IMR-90 (cell line): ENCODE results near the gene KRT4. TPM values are rescaled to one million over a fixed set of nuclear protein-coding genes. Genes with fewer than 3 reads are reported as not detected.

Experiments
- ATAC-seq: fragments of 200-7000 bp; cut with Tn5 transposase; 2 replicates; pipeline ENCODE4 v1.9.1; 2020; ENCODE audit warnings: low read depth, mild to moderate bottlenecking, moderate library complexity
- BruUV-seq: library from RNA; stranded (reverse); fragments of 400-500 nt; replicated peaks from 2 replicates; lab custom pipeline; 2021; lab: Mats Ljungman, UMichigan
- CTCF ChIA-PET: fragments of 300-600 bp; formaldehyde crosslinking; extraction: SDS; loops from one replicate; lab custom pipeline; 2021; ENCODE audit warnings: antibody characterized with exemption; lab: Yijun Ruan, JAX
- POLR2A ChIA-PET: fragments of 300-600 bp; sonication (Branson Sonifier 250); formaldehyde crosslinking; loops from one replicate; lab custom pipeline; 2022; ENCODE audit warnings: antibody characterized with exemption; ENCODE audit not compliant: unreplicated experiment; lab: Charles Lee
- DNase-seq: peaks from one replicate; pipeline ENCODE4 v3.0.0; 2013
- H2AFZ ChIP-seq: replicated peaks from 2 replicates; pipeline ENCODE3; 2013; ENCODE audit warnings: low read length, mild to moderate bottlenecking; ENCODE audit not compliant: poor library complexity
- H2AK5ac ChIP-seq: 2 replicates; pipeline ENCODE4 v1.6.1; 2013; ENCODE audit warnings: low read depth, low read length, inconsistent platforms
- H2AK9ac ChIP-seq: replicated peaks from 2 replicates; pipeline ENCODE3; 2013; ENCODE audit warnings: mild to moderate bottlenecking, low read depth, low read length, moderate library complexity; ENCODE audit not compliant: poor library complexity
- H2BK120ac ChIP-seq: 2 replicates; pipeline ENCODE4 v1.6.1; 2013; ENCODE audit warnings: low read depth, low read length, inconsistent platforms
- H2BK15ac ChIP-seq: 3 replicates; pipeline ENCODE4 v1.6.1; 2013; ENCODE audit warnings: low read depth, low read length, inconsistent platforms
- H2BK20ac ChIP-seq: 2 replicates; pipeline ENCODE4 v1.6.1; 2013; ENCODE audit warnings: low read depth, mild to moderate bottlenecking, inconsistent platforms, low read length, moderate library complexity
- H2BK5ac ChIP-seq: 2 replicates; pipeline ENCODE4 v1.6.1; 2013; ENCODE audit warnings: mild to moderate bottlenecking, low read depth, low read length, inconsistent platforms; ENCODE audit not compliant: poor library complexity, severe bottlenecking
- H3K14ac ChIP-seq: replicated peaks from 2 replicates; pipeline ENCODE4 v1.6.1; 2013; ENCODE audit warnings: low read depth, low read length, inconsistent platforms
- H3K18ac ChIP-seq: 2 replicates; pipeline ENCODE4 v1.6.1; 2013; ENCODE audit warnings: low read depth, low read length, control low read depth
- H3K23ac ChIP-seq: 2 replicates; pipeline ENCODE4 v1.6.1; 2013; ENCODE audit warnings: low read depth, low read length, inconsistent platforms
- H3K27ac ChIP-seq: 2 replicates; pipeline ENCODE4 v1.5.1; 2013; ENCODE audit warnings: mild to moderate bottlenecking, control low read depth, low read length; ENCODE audit not compliant: insufficient read depth
- H3K27me3 ChIP-seq: 2 replicates; pipeline ENCODE4 v1.6.1; 2013; ENCODE audit warnings: low read length; ENCODE audit not compliant: control insufficient read depth, insufficient read depth
- H3K36me3 ChIP-seq: 2 replicates; pipeline ENCODE4 v1.6.1; 2013; ENCODE audit warnings: low read length, mixed read lengths; ENCODE audit not compliant: control insufficient read depth, insufficient read depth
- H3K4ac ChIP-seq: 2 replicates; pipeline ENCODE4 v1.6.1; 2013; ENCODE audit warnings: low read depth, low read length, inconsistent platforms
- H3K4me1 ChIP-seq: 2 replicates; pipeline ENCODE4 v1.6.1; 2013; ENCODE audit warnings: low read length, mixed read lengths; ENCODE audit not compliant: control insufficient read depth, insufficient read depth
- H3K4me2 ChIP-seq: 2 replicates; pipeline ENCODE4 v1.6.1; 2013; ENCODE audit warnings: low read depth, mild to moderate bottlenecking, control low read depth, low read length, moderate library complexity
- H3K4me3 ChIP-seq: 2 replicates; pipeline ENCODE4 v1.5.1; 2013; ENCODE audit warnings: low read depth, mild to moderate bottlenecking, control low read depth, low read length, moderate library complexity; ENCODE audit not compliant: insufficient read depth
- H3K56ac ChIP-seq: 2 replicates; pipeline ENCODE4 v1.6.1; 2013; ENCODE audit warnings: low read length, inconsistent platforms; ENCODE audit not compliant: insufficient read depth; ENCODE audit errors: extremely low read depth
- H3K79me1 ChIP-seq, 2 experiments: 2 replicates each; pipeline ENCODE4 v1.6.1; 2013; ENCODE audit warnings: low read length in 2 of 2, inconsistent platforms in 1 of 2, low read depth in 1 of 2
- H3K9ac ChIP-seq: 2 replicates; pipeline ENCODE4 v1.6.1; 2013; ENCODE audit warnings: low read depth, low read length, control low read depth
- H3K9me1 ChIP-seq: 2 replicates; pipeline ENCODE4 v1.6.1; 2013; ENCODE audit warnings: low read length, inconsistent platforms; ENCODE audit not compliant: insufficient read depth
- H3K9me3 ChIP-seq: 2 replicates; pipeline ENCODE4 v1.6.1; 2013; ENCODE audit warnings: low read length; ENCODE audit not compliant: control insufficient read depth, insufficient read depth
- H4K20me1 ChIP-seq: 2 replicates; pipeline ENCODE4 v1.6.1; 2013; ENCODE audit warnings: low read length, inconsistent platforms; ENCODE audit not compliant: insufficient read depth
- H4K5ac ChIP-seq: 2 replicates; pipeline ENCODE4 v1.6.1; 2013; ENCODE audit warnings: mild to moderate bottlenecking, low read depth, low read length, control low read depth
- H4K8ac ChIP-seq, 2 experiments: 2 replicates each; pipeline ENCODE4 v1.6.1; 2013; ENCODE audit warnings: low read depth in 2 of 2, low read length in 2 of 2, control low read depth in 1 of 2, inconsistent platforms in 1 of 2
- H4K91ac ChIP-seq: 2 replicates; pipeline ENCODE4 v1.6.1; 2013; ENCODE audit warnings: low read depth, low read length, inconsistent platforms; ENCODE audit not compliant: insufficient read depth
- BHLHE40 ChIP-seq: fragments of 150-350 bp; IDR thresholded peaks from 2 replicates; pipeline ENCODE4 v1.6.1; 2016; ENCODE audit warnings: mild to moderate bottlenecking, low read depth, low read length
- CEBPB ChIP-seq: IDR thresholded peaks from 2 replicates; pipeline ENCODE4 v1.6.1; 2012; ENCODE audit warnings: low read depth, low read length, improper control_type of control experiment
- CHD1 ChIP-seq: IDR thresholded peaks from 2 replicates; pipeline ENCODE4 v1.6.1; 2012; ENCODE audit warnings: low read depth, low read length, improper control_type of control experiment
- FOS ChIP-seq: fragments of 150-350 bp; IDR thresholded peaks from 2 replicates; pipeline ENCODE4 v1.6.1; 2016; ENCODE audit warnings: low read depth, low read length
- MAFK ChIP-seq: IDR thresholded peaks from 2 replicates; pipeline ENCODE4 v1.6.1; 2012; ENCODE audit warnings: low read depth, low read length, improper control_type of control experiment
- MAZ ChIP-seq: IDR thresholded peaks from 2 replicates; pipeline ENCODE4 v1.6.1; 2012; ENCODE audit warnings: low read depth, mild to moderate bottlenecking, low read length, improper control_type of control experiment, moderate library complexity, borderline replicate concordance
- MXI1 ChIP-seq: IDR thresholded peaks from 2 replicates; pipeline ENCODE4 v1.6.1; 2012; ENCODE audit warnings: low read depth, mild to moderate bottlenecking, low read length, moderate library complexity, borderline replicate concordance
- NFE2L2 ChIP-seq: fragments of 150-350 bp; IDR thresholded peaks from 2 replicates; pipeline ENCODE4 v1.6.1; 2016; ENCODE audit warnings: low read depth, mild to moderate bottlenecking, low read length
- POLR2A ChIP-seq: IDR thresholded peaks from 2 replicates; pipeline ENCODE4 v1.6.1; 2012; ENCODE audit warnings: mild to moderate bottlenecking, low read depth, low read length
- RAD21 ChIP-seq: IDR thresholded peaks from 2 replicates; pipeline ENCODE4 v1.6.1; 2012; ENCODE audit warnings: low read length, improper control_type of control experiment
- RCOR1 ChIP-seq: IDR thresholded peaks from 2 replicates; pipeline ENCODE4 v1.6.1; 2012; ENCODE audit warnings: mild to moderate bottlenecking, low read length, improper control_type of control experiment; ENCODE audit not compliant: insufficient replicate concordance
- RFX5 ChIP-seq: IDR thresholded peaks from 2 replicates; pipeline ENCODE4 v1.8.0; 2012; ENCODE audit warnings: low read depth, mild to moderate bottlenecking, low read length, moderate library complexity
- SMC3 ChIP-seq: fragments of 150-350 bp; IDR thresholded peaks from 2 replicates; pipeline ENCODE4 v1.6.1; 2016; ENCODE audit warnings: low read depth, mild to moderate bottlenecking, antibody characterized with exemption, low read length, moderate library complexity
- WGBS, 2 experiments: methylation state at CpG; one replicate each; pipeline versions ENCODE4 v1.1.5 to v1.1.7; 2013; ENCODE audit warnings: missing lambda C conversion rate in 2 of 2; ENCODE audit not compliant: insufficient read length in 1 of 2; ENCODE audit errors: extremely low coverage in 2 of 2; 5-methylcytosine and 5-hydroxymethylcytosine counted together
- dilution Hi-C: fragments of 300-500 bp; cut with HindIII; formaldehyde crosslinking; loops from one replicate; pipeline ENCODE4 v1.14.3; 2018; ENCODE audit warnings: low sequenced_read_pairs; ENCODE audit not compliant: unreplicated experiment
- in situ Hi-C: fragments of 300-500 bp; cut with MboI; formaldehyde crosslinking; loops from 3 replicates; pipeline ENCODE4 v1.14.3; 2019; ENCODE audit warnings: low sequenced_read_pairs, inconsistent platforms, mixed read lengths
- intact Hi-C: fragments of 100-400 bp; cut with micrococcal nuclease; formaldehyde crosslinking; loops from 2 replicates; pipeline ENCODE4 v1.10.0; 2022
- polyA plus RNA-seq, 3 experiments: library from polyadenylated mRNA; depleted of rRNA; stranded (reverse); fragments of >200 nt; gene quantifications; 2 replicates each; pipeline ENCODE4 v1.2.3, GENCODE V29; 2012; ENCODE audit warnings: low replicate concordance in 1 of 3
- total RNA-seq: library from RNA; depleted of rRNA; stranded (reverse); fragments of >200 nt; gene quantifications from 2 replicates; pipeline ENCODE4 v1.2.3, GENCODE V29; 2012
- TF ChIP-seq, protein P1 (sequence below): fragments of 150-350 bp; IDR thresholded peaks from 2 replicates; pipeline ENCODE4 v1.6.1; 2016; ENCODE audit warnings: low read depth, mild to moderate bottlenecking, low read length, moderate library complexity, borderline replicate concordance
- TF ChIP-seq, protein P2 (sequence below): conservative IDR thresholded peaks from 2 replicates; pipeline ENCODE4 v1.5.1; 2012; ENCODE audit warnings: mild to moderate bottlenecking, low read depth, low read length, improper control_type of control experiment
- TF ChIP-seq, protein P3 (sequence below): fragments of 150-350 bp; IDR thresholded peaks from 2 replicates; pipeline ENCODE4 v1.6.1; 2017; ENCODE audit warnings: mild to moderate bottlenecking, antibody characterized with exemption, low read length, low read depth

KRT4 gene
- total and polyA plus RNA-seq, 2 of the 4 experiments (the other 2 are of a cell fraction), result under 0.01 to 0.07 TPM

DNA sequence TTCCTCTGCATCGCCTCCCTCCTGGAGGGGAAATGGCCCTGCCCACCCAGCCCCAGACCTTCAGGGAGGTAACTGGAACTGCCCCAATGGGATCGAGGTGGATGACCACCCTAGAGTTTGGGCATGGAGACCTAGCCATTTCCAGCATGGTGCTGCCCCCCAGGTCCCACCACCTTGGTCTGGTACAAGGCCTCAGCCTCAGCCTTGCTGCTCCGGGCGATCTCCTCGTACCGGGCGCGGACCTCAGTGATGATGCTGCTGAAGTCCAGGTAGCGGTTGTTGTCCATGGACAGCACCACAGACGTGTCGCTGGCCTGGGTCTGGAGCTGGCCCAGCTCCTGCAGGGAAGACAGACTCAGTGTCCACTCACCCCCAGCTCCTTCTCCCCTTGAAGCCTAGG lies 30.5 kb upstream of the KRT4 start:
- no peak overlapping the region for H4K91ac ChIP-seq
- no peaks in the 10 kb centered on the region for H3K79me1 ChIP-seq
- no peak overlapping the region for H2BK20ac ChIP-seq
- H4K20me1 ChIP-seq, result no peaks in the 10 kb centered on the region
- H3K27me3 ChIP-seq, result peaks cover 39% of the 10 kb centered on the region
- H3K4ac ChIP-seq, result no peak overlapping the region
- no peak overlapping the region for H3K23ac ChIP-seq
- no TSS peak for BruUV-seq
- no peak overlapping the region for H2AK5ac ChIP-seq
- no peak overlapping the region for H3K4me2 ChIP-seq
- H2BK15ac ChIP-seq, result no peak overlapping the region
- no peak overlapping the region for H4K8ac ChIP-seq
- no peaks in the 10 kb centered on the region for H3K4me1 ChIP-seq
- CTCF ChIA-PET, result no interaction called here
- H3K4me3 ChIP-seq, result no peak overlapping the region
- H3K36me3 ChIP-seq, result no peaks in the 10 kb centered on the region
- H3K9ac ChIP-seq, result no peak overlapping the region
- intact Hi-C loops, result no loop called here
- H3K27ac ChIP-seq, result no peak overlapping the region
- H3K9me1 ChIP-seq, result no peaks in the 10 kb centered on the region
- H3K56ac ChIP-seq, result no peak overlapping the region
- no peak overlapping the region for H2AK9ac ChIP-seq
- dilution Hi-C loops, result no loop called here
- 75% methylated on average over 7 of the region's 11 CpGs; no CpG with 5 or more reads in 1 of the 2 experiments for WGBS, 2 experiments
- H3K14ac ChIP-seq, result no peak overlapping the region
- no peak overlapping the region for H2AFZ ChIP-seq
- no peak overlapping the region for H3K18ac ChIP-seq
- ATAC-seq, result no peak
- H2BK5ac ChIP-seq, result no peak overlapping the region
- H2BK120ac ChIP-seq, result no peak overlapping the region
- in situ Hi-C loops, result no loop called here
- TF ChIP-seq POLR2A (no peak), CHD1 (no peak), FOS (no peak), MXI1 (no peak), BHLHE40 (no peak), RAD21 (no peak), MAZ (no peak), NFE2L2 (no peak), CEBPB (no peak), RFX5 (no peak), MAFK (no peak), SMC3 (no peak), RCOR1 (no peak)
- TF ChIP-seq, protein P1, sequence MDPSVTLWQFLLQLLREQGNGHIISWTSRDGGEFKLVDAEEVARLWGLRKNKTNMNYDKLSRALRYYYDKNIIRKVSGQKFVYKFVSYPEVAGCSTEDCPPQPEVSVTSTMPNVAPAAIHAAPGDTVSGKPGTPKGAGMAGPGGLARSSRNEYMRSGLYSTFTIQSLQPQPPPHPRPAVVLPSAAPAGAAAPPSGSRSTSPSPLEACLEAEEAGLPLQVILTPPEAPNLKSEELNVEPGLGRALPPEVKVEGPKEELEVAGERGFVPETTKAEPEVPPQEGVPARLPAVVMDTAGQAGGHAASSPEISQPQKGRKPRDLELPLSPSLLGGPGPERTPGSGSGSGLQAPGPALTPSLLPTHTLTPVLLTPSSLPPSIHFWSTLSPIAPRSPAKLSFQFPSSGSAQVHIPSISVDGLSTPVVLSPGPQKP, result no peak
- TF ChIP-seq, protein P2, sequence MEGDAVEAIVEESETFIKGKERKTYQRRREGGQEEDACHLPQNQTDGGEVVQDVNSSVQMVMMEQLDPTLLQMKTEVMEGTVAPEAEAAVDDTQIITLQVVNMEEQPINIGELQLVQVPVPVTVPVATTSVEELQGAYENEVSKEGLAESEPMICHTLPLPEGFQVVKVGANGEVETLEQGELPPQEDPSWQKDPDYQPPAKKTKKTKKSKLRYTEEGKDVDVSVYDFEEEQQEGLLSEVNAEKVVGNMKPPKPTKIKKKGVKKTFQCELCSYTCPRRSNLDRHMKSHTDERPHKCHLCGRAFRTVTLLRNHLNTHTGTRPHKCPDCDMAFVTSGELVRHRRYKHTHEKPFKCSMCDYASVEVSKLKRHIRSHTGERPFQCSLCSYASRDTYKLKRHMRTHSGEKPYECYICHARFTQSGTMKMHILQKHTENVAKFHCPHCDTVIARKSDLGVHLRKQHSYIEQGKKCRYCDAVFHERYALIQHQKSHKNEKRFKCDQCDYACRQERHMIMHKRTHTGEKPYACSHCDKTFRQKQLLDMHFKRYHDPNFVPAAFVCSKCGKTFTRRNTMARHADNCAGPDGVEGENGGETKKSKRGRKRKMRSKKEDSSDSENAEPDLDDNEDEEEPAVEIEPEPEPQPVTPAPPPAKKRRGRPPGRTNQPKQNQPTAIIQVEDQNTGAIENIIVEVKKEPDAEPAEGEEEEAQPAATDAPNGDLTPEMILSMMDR, result no peak
- TF ChIP-seq, protein P3, sequence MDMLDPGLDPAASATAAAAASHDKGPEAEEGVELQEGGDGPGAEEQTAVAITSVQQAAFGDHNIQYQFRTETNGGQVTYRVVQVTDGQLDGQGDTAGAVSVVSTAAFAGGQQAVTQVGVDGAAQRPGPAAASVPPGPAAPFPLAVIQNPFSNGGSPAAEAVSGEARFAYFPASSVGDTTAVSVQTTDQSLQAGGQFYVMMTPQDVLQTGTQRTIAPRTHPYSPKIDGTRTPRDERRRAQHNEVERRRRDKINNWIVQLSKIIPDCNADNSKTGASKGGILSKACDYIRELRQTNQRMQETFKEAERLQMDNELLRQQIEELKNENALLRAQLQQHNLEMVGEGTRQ, result no peak
- no peak for DNase-seq
- H4K5ac ChIP-seq, result no peak overlapping the region
- POLR2A ChIA-PET, result no interaction called here
- H3K9me3 ChIP-seq, result no peaks in the 10 kb centered on the region
